Activated naive CD8-positive, alpha-beta T cell treated with anti-CD3 and anti-CD28 coated beads, Interleukin-2, amount 10 ng/mL, durations not matched to agents 7 days and 5 days (primary cell): Measurements from ENCODE around the gene RLF. TPM values are rescaled to one million over a fixed set of nuclear protein-coding genes. Genes with fewer than 3 reads are reported as not detected.

Source experiments
- ATAC-seq: fragments of 150-1000 bp; cut with Tn5 transposase; one replicate; pipeline ENCODE4 v1.10.0; 2021; ENCODE audit warnings: low read depth, moderate library complexity
- POLR2A ChIA-PET: fragments of 350-600 bp; sonication (Branson Sonifier 250); formaldehyde crosslinking; loops from one replicate; lab custom pipeline; 2021; ENCODE audit warnings: antibody characterized with exemption; lab: Charles Lee
- DNase-seq: peaks from one replicate; pipeline ENCODE4 v3.0.0; 2021
- H3K27ac Mint-ChIP-seq: one replicate; pipeline ENCODE4 v1.8.0; 2022; ENCODE audit warnings: mild to moderate bottlenecking, mixed read lengths
- H3K27me3 Mint-ChIP-seq: one replicate; pipeline ENCODE4 v1.8.0; 2022; ENCODE audit warnings: mild to moderate bottlenecking, moderate library complexity, mixed read lengths
- H3K36me3 Mint-ChIP-seq: one replicate; pipeline ENCODE4 v1.8.0; 2021; ENCODE audit warnings: mild to moderate bottlenecking, mixed read lengths
- H3K4me1 Mint-ChIP-seq: one replicate; pipeline ENCODE4 v1.8.0; 2021; ENCODE audit warnings: mixed read lengths
- H3K4me3 Mint-ChIP-seq: one replicate; pipeline ENCODE4 v1.8.0; 2022; ENCODE audit warnings: mild to moderate bottlenecking, moderate library complexity, mixed read lengths
- H3K9me3 Mint-ChIP-seq: one replicate; pipeline ENCODE4 v1.8.0; 2021; ENCODE audit warnings: mixed read lengths
- total RNA-seq, 2 experiments: library from RNA; stranded (reverse); gene quantifications; one replicate each; pipeline ENCODE4 v1.2.3, GENCODE V29; 2021

The RLF gene
- total RNA-seq, 2 experiments from 2014 or later: 22.4 to 22.8 TPM

GRCh38 chr1:40268211-40268610 is 107.0 kb downstream of the RLF start:
- Mint-ChIP-seq H3K27me3 (no peaks in the 10 kb centered on the region), H3K4me3 (no peak overlapping the region), H3K27ac (no peak overlapping the region), H3K36me3 (peaks cover 30% of the 10 kb centered on the region), H3K4me1 (peaks cover 10% of the 10 kb centered on the region), H3K9me3 (no peaks in the 10 kb centered on the region)
- no peak for DNase-seq
- POLR2A ChIA-PET: interaction anchor here (0.6 kb wide), 1 partner anchor 423 kb away, joined by 4 read pairs; the partner anchor contains the start of gene NFYC
- no peak for ATAC-seq

- Mint-ChIP-seq H3K4me1 (peaks cover 6% of the 10 kb centered on the region), H3K9me3 (no peaks in the 10 kb centered on the region), H3K27me3 (no peaks in the 10 kb centered on the region), H3K36me3 (peaks cover 34% of the 10 kb centered on the region), H3K27ac (no peak overlapping the region), H3K4me3 (no peak overlapping the region)
- POLR2A ChIA-PET: no interaction called here
- ATAC-seq (no peak), DNase-seq (no peak)
These were observed 109.1 kb downstream of the RLF start for GRCh38 chr1:40270152-40270834.

GRCh38 chr1:40272653-40273213 is 111.5 kb downstream of the RLF start:
- Mint-ChIP-seq H3K4me3 (no peak overlapping the region), H3K27ac (no peak overlapping the region), H3K9me3 (no peaks in the 10 kb centered on the region), H3K36me3 (peaks cover 31% of the 10 kb centered on the region), H3K27me3 (no peaks in the 10 kb centered on the region), H3K4me1 (peaks cover 4% of the 10 kb centered on the region)
- DNase-seq (no peak), ATAC-seq (no peak)
- POLR2A ChIA-PET: interaction anchor here (0.6 kb wide), 1 partner anchor 63 kb away, joined by 6 read pairs; no protein-coding TSS in a partner anchor

- Mint-ChIP-seq H3K27me3 (no peaks in the 10 kb centered on the region), H3K27ac (no peak overlapping the region), H3K36me3 (peaks cover 31% of the 10 kb centered on the region), H3K4me1 (peaks cover 4% of the 10 kb centered on the region), H3K4me3 (no peak overlapping the region), H3K9me3 (no peaks in the 10 kb centered on the region)
- ATAC-seq (no peak), DNase-seq (no peak)
- POLR2A ChIA-PET: no interaction called here
These were observed 112.5 kb downstream of the RLF start for GRCh38 chr1:40273547-40274166.

GRCh38 chr1:40274331-40274730 is 113.1 kb downstream of the RLF start:
- DNase-seq (no peak), ATAC-seq (no peak)
- Mint-ChIP-seq H3K36me3 (peaks cover 30% of the 10 kb centered on the region), H3K4me3 (no peak overlapping the region), H3K9me3 (no peaks in the 10 kb centered on the region), H3K4me1 (peaks cover 4% of the 10 kb centered on the region), H3K27me3 (no peaks in the 10 kb centered on the region), H3K27ac (no peak overlapping the region)
- POLR2A ChIA-PET: no interaction called here

- Mint-ChIP-seq H3K36me3 (peaks cover 24% of the 10 kb centered on the region), H3K27ac (no peak overlapping the region), H3K4me3 (no peak overlapping the region), H3K4me1 (peaks cover 5% of the 10 kb centered on the region), H3K27me3 (no peaks in the 10 kb centered on the region), H3K9me3 (no peaks in the 10 kb centered on the region)
- DNase-seq (no peak), ATAC-seq (no peak)
- POLR2A ChIA-PET: no interaction called here
These were observed 114.9 kb downstream of the RLF start for GRCh38 chr1:40276122-40276521.

- H3K36me3 Mint-ChIP-seq: peaks cover 6% of the 10 kb centered on the region
- ATAC-seq (no peak), DNase-seq (no peak)
- H3K9me3 Mint-ChIP-seq: no peaks in the 10 kb centered on the region
- no peaks in the 10 kb centered on the region for H3K27me3 Mint-ChIP-seq
- no peak overlapping the region for H3K27ac Mint-ChIP-seq
- H3K4me1 Mint-ChIP-seq: peaks cover 2% of the 10 kb centered on the region
- POLR2A ChIA-PET: interaction anchor here (0.5 kb wide), 1 partner anchor 19 kb away, joined by 4 read pairs; no protein-coding TSS in a partner anchor
- no peak overlapping the region for H3K4me3 Mint-ChIP-seq
These were observed 120.7 kb downstream of the RLF start for GRCh38 chr1:40281853-40282252.

Other genes starting within 250 kb of the RLF start
- gene MFSD2A, start 206.2 kb upstream of the RLF start, total RNA-seq: 1 to 10 TPM; 1.9 to 2.7 TPM
- 100 to 1,000 TPM; 579 to 614 TPM for gene CAP1, start 120.7 kb upstream of the RLF start, total RNA-seq
- gene PPT1, start 64.1 kb upstream of the RLF start, total RNA-seq: 10 to 100 TPM; 71.3 to 74.6 TPM
- gene TMCO2, start 86.5 kb downstream of the RLF start, total RNA-seq: not detected
- 10 to 100 TPM; 20.6 to 21.2 TPM for gene ZMPSTE24, start 96.8 kb downstream of the RLF start, total RNA-seq
- gene COL9A2, start 155.9 kb downstream of the RLF start, total RNA-seq: 1 to 10 TPM; 6.0 to 7.2 TPM
- gene SMAP2, start 212.3 kb downstream of the RLF start, total RNA-seq: 100 to 1,000 TPM; 133 to 138 TPM